ENCODE measurements around the gene THUMPD1.
"Not testable (repeated sequence)": the region's sequence is repeated elsewhere in the genome, so short reads cannot be mapped to it uniquely, and the experiment has no call there.

- TF ChIP-seq POLR2A, CTCF (IDR thresholded peaks at IDR 0.05): not testable (repeated sequence)
Observed at GRCh38 chr16:20755799-20756198, 14.2 kb upstream of the THUMPD1 start.
